HL-60 (cell line): ENCODE results near the gene UNC5C.

ENCODE experiments used
- CTCF ChIP-seq: IDR thresholded peaks from one replicate; pipeline ENCODE4 v1.5.1; 2011; ENCODE audit warnings: low read length, control low read depth, inconsistent platforms; ENCODE audit not compliant: insufficient read depth
- GABPA ChIP-seq: IDR thresholded peaks from 2 replicates; pipeline ENCODE4 v1.6.1; 2012; ENCODE audit warnings: low read depth
- POLR2AphosphoS5 ChIP-seq: IDR thresholded peaks from 2 replicates; pipeline ENCODE4 v1.6.1; 2012; ENCODE audit warnings: low read depth
- REST ChIP-seq: IDR thresholded peaks from 2 replicates; pipeline ENCODE4 v1.6.1; 2012; ENCODE audit warnings: low read depth; ENCODE audit not compliant: insufficient replicate concordance
- SPI1 ChIP-seq: IDR thresholded peaks from 2 replicates; pipeline ENCODE4 v1.6.1; 2012; ENCODE audit warnings: low read depth, mild to moderate bottlenecking, borderline replicate concordance

GRCh38 chr4:95432466-95432865 lies 116.3 kb downstream of the UNC5C start:
- TF ChIP-seq CTCF (no peak), GABPA (no peak), POLR2AphosphoS5 (no peak), SPI1 (no peak), REST (no peak)
